ENCODE data around the gene CEP72. TPM values are rescaled to one million over a fixed set of nuclear protein-coding genes. Genes with fewer than 3 reads are reported as not detected.
"Not testable (repeated sequence)": the region's sequence is repeated elsewhere in the genome, so short reads cannot be mapped to it uniquely, and the experiment has no call there.

Gene CEP72
- total RNA-seq, 1 donor from 2014 or later, result 5.2 TPM

DNA sequence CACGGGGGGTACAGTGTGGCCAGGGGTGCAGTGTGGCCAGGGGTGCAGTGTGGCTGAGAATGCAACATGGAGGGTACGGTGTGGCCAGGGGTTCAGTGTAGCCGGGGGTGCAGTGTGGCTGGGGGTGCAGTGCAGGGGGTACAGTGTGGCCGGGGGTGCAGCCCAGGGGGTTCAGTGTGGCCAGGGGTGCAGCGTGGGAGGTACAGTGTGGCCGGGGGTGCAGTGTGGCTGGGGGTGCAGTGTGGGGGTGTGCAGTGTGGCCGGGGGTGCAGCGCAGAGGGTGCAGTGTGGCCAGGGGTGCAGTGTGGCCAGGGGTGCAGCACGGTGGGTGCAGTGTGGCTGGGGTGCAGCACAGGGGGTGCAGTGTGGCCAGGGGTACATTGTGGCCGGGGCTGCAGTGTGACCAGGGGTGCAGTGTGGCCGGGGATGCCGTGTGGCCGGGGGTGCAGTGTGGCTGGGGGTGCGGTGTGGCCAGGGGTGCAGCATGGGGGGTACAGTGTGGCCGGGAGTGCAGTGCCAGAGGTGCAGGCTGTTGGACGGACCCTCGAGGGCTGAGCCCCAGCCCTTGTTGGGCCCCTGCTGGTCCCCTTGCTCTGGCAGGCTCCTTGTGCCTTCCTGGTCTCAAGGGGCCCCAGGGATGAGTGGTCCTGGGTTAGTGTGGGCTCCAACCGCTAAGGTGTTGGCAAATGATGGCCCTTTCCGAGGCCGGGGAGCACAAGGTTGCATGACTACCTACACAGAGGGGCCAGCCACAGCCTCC lies 63.2 kb downstream of the CEP72 start:
- no peak overlapping the region for H3K4me3 ChIP-seq (ENCODE audit: low read length in 3 of 3)
- peaks cover 0 to 3% (median 0%) of the 10 kb centered on the region in 3 donors for H3K36me3 ChIP-seq (ENCODE audit: control insufficient read depth in 3 of 3, insufficient read depth in 3 of 3, low read length in 3 of 3)
- H3K27me3 ChIP-seq (ENCODE audit: control insufficient read depth in 3 of 3, insufficient read depth in 3 of 3, low read length in 3 of 3), result no peaks in the 10 kb centered on the region
- H3K9me3 ChIP-seq (ENCODE audit: control insufficient read depth in 3 of 3, low read length in 3 of 3), result no peaks in the 10 kb centered on the region
- H3K9ac ChIP-seq (ENCODE audit: low read depth in 1 of 3, low read length in 3 of 3), result peak overlapping the region in 2 of 3 donors; percentile 51 to 82
- H3K27ac ChIP-seq (ENCODE audit: low read depth, low read length), result no peak overlapping the region
- peaks cover 46 to 57% (median 55%) of the 10 kb centered on the region in 3 donors for H3K4me1 ChIP-seq (ENCODE audit: control insufficient read depth in 3 of 3, insufficient read depth in 3 of 3, low read length in 3 of 3)

DNA sequence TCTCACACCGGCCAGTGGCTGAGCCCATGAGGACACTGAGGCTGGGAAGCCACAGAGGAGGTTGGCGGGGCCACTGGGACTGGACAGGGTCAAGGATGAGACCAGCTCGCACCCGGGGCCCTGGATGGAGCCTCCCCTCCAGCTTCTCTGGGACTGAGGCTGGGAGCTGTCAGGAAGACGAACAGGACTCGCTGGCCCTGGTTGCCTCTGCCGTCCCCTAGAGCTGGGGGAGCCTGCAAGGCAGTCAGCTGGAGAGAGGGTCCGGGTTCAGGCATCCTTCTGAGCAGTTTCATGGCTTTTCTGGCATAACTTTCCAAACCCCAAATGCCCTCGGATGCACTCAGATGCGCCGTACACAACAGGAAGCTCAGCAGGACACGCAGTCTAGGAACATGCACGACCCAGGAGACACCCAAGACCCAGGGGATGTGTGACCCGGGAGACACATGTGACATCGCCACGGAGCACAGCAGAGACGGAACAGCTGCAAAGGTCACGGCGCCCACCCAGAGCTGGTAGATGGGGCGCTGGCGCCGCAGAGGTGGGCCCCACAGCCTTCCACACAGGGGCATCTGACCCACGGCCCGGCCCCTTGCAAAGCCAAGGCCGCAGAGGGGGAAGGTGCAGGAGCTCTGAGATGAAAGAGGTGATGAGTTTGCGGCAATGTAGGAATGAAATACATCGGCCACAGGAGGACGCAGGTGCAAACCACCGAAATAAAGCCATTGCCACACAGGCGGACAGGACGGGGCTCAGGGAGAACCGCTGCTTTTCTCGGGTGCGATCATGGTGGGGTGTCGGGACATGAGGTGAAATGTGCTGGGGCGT lies 63.9 kb downstream of the CEP72 start:
- no peaks in the 10 kb centered on the region for H3K9me3 ChIP-seq (ENCODE audit: control insufficient read depth in 3 of 3, low read length in 3 of 3)

DNA sequence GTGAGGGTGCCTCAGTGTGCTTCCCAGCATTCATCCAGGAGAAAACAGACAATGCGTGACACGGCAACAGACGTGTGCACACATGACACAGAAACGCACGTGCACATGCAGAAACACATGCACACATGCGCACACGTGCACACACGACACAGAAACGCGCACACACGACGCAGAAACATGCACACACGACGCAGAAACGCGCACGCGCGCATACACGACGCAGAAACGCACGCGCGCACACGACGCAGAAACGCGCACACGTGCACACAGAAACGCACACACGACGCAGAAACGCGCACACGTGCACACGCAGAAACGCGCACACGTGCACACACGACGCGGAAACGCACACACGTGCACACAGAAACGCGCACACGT lies 64.5 kb downstream of the CEP72 start:
- H3K4me1 ChIP-seq (ENCODE audit: control insufficient read depth in 3 of 3, insufficient read depth in 3 of 3, low read length in 3 of 3), result peaks cover 41 to 59% (median 51%) of the 10 kb centered on the region in 3 donors
- H3K27ac ChIP-seq (ENCODE audit: low read depth, low read length), result no peak overlapping the region
- H3K27me3 ChIP-seq (ENCODE audit: control insufficient read depth in 3 of 3, insufficient read depth in 3 of 3, low read length in 3 of 3), result no peaks in the 10 kb centered on the region
- peaks cover 0 to 3% (median 0%) of the 10 kb centered on the region in 3 donors for H3K36me3 ChIP-seq (ENCODE audit: control insufficient read depth in 3 of 3, insufficient read depth in 3 of 3, low read length in 3 of 3)
- no peaks in the 10 kb centered on the region for H3K9me3 ChIP-seq (ENCODE audit: control insufficient read depth in 3 of 3, low read length in 3 of 3)
- no peak overlapping the region for H3K9ac ChIP-seq (ENCODE audit: low read depth in 1 of 3, low read length in 3 of 3)
- no peak overlapping the region for H3K4me3 ChIP-seq (ENCODE audit: low read length in 3 of 3)

More for the DNA sequence above, 63.9 kb downstream of the CEP72 start:
- H3K4me1 ChIP-seq (ENCODE audit: control insufficient read depth in 3 of 3, insufficient read depth in 3 of 3, low read length in 3 of 3), result peaks cover 46 to 62% (median 57%) of the 10 kb centered on the region in 3 donors
- no peaks in the 10 kb centered on the region for H3K27me3 ChIP-seq (ENCODE audit: control insufficient read depth in 3 of 3, insufficient read depth in 3 of 3, low read length in 3 of 3)
- no peak overlapping the region for H3K27ac ChIP-seq (ENCODE audit: low read depth, low read length)
- H3K36me3 ChIP-seq (ENCODE audit: control insufficient read depth in 3 of 3, insufficient read depth in 3 of 3, low read length in 3 of 3), result peaks cover 0 to 3% (median 0%) of the 10 kb centered on the region in 3 donors
- peak overlapping the region in 1 of 3 donors; percentile 45 for H3K9ac ChIP-seq (ENCODE audit: low read depth in 1 of 3, low read length in 3 of 3)
- no peak overlapping the region for H3K4me3 ChIP-seq (ENCODE audit: low read length in 3 of 3)

DNA sequence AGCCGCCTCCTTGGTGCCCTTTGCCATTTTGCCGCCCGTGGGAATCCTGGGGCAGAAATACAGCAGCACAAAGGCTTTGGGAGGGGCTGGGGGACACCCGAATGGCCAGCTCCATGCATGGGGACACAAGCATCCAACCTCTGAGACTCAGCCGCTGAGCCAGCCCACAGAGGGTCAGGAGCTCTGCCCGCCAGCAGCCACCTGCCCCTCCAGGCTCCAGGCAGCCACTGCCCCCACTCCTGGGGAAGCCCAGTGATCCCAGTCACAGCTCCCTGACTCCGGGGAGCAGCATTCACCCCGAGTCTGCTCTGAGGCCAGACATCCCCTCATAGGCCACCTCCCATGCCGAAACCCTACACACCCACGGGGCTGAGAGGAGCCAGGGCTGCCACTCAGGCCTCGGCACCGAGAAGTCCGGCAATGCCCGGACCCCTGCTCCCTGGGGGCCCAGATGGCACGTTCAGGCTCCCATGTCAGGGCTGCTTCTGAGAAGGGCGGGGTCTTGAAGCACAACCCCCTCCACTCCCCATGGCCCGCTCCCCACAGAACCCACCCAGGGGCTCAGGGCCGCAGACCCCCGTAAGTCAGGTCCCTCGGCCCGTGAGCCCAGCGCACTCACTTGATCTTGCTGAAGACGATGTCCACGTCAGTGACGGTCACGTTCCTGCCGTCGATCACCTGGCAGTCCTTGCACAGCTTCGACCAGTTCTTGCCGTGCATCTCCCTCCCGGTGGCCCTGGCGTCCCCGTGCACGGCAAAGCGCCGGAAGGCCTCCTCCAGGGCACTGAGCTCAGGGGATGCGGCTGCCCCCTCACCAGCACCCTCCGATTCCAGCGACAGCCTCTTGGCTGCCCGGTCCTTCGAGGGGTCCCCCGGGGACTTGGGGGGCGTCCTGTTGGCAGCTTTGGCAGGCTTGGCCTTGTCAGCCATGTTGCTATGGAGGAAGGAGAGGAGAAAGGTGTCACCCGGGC lies 65.3 kb downstream of the CEP72 start:
- Histone ChIP-seq H3K27me3 (ENCODE audit: control insufficient read depth in 3 of 3, insufficient read depth in 3 of 3, low read length in 3 of 3) (no peaks in the 10 kb centered on the region), H3K9ac (ENCODE audit: low read depth in 1 of 3, low read length in 3 of 3) (no peak overlapping the region), H3K4me1 (ENCODE audit: control insufficient read depth in 3 of 3, insufficient read depth in 3 of 3, low read length in 3 of 3) (peaks cover 34 to 52% (median 46%) of the 10 kb centered on the region in 3 donors)

DNA sequence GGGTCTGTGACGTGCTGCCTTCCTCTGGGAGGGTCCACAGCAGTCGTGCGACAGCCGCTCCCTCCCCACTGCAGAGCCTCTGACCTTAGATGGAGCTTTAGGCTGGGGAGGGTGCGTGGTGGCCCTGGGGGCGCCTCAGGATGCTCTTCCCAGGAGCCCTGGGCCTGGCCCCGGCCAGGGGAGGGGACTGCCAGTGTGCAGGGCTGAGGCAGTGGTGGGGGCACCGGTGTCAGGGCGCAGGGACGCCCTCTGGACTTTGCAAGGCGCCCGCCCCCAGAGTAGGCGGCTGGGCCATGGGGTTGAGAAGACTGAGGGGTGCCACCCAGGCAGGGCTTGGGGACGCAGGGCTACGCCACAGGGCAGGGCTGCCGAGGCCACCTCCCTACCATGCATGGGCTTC lies 66.4 kb downstream of the CEP72 start:
- not testable (repeated sequence) for H3K27me3 ChIP-seq (ENCODE audit: control insufficient read depth in 3 of 3, insufficient read depth in 3 of 3, low read length in 3 of 3); H3K9ac ChIP-seq (ENCODE audit: low read depth in 1 of 3, low read length in 3 of 3); H3K36me3 ChIP-seq (ENCODE audit: control insufficient read depth in 3 of 3, insufficient read depth in 3 of 3, low read length in 3 of 3); H3K9me3 ChIP-seq (ENCODE audit: control insufficient read depth in 3 of 3, low read length in 3 of 3); H3K4me3 ChIP-seq (ENCODE audit: low read length in 3 of 3); H3K27ac ChIP-seq (ENCODE audit: low read depth, low read length)
- peaks cover 23 to 52% (median 38%) of the 10 kb centered on the region in 3 donors for H3K4me1 ChIP-seq (ENCODE audit: control insufficient read depth in 3 of 3, insufficient read depth in 3 of 3, low read length in 3 of 3)

More for the DNA sequence above, 65.3 kb downstream of the CEP72 start:
- Histone ChIP-seq H3K36me3 (ENCODE audit: control insufficient read depth in 3 of 3, insufficient read depth in 3 of 3, low read length in 3 of 3) (peaks cover 0 to 3% (median 0%) of the 10 kb centered on the region in 3 donors), H3K27ac (ENCODE audit: low read depth, low read length) (no peak overlapping the region), H3K9me3 (ENCODE audit: control insufficient read depth in 3 of 3, low read length in 3 of 3) (no peaks in the 10 kb centered on the region), H3K4me3 (ENCODE audit: low read length in 3 of 3) (no peak overlapping the region)

DNA sequence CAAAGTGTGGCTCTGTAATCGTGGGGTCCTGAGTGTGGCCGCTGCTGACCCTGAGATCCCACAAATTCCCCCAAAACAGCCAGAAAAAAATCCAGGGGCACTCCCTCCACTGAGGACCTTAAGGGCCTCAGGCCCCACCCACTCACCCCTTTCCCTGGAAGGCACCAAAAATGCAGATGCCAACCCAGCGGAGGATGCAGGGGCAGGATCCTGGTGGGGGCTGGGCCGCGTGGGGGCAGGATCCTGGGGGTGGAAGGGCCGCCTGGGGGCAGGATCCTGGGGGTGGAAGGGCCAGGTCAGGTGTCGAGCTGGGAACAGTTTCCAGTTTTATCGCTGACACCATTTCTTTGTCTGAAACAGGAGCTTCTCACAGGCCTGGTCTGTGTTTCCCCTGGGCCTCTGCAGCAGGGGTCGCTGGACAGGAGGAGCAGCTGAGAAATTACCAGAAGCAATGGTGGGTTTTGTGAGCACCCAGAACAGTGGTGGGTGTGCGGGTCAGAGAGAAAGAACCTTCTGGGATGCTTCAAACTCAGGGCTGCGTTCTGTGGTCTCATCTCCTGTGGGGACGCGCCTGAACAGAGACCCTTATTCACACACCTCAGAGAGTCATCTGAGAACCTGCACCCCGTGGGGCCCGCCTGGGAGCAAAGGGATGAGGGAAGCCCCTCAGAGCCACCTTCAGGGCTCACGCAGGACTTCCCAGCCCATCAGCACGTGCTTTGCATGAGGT lies 67.2 kb downstream of the CEP72 start:
- H3K27me3 ChIP-seq (ENCODE audit: control insufficient read depth in 3 of 3, insufficient read depth in 3 of 3, low read length in 3 of 3); H3K36me3 ChIP-seq (ENCODE audit: control insufficient read depth in 3 of 3, insufficient read depth in 3 of 3, low read length in 3 of 3); H3K9me3 ChIP-seq (ENCODE audit: control insufficient read depth in 3 of 3, low read length in 3 of 3); H3K27ac ChIP-seq (ENCODE audit: low read depth, low read length); H3K4me3 ChIP-seq (ENCODE audit: low read length in 3 of 3); H3K9ac ChIP-seq (ENCODE audit: low read depth in 1 of 3, low read length in 3 of 3): not testable (repeated sequence)
- peaks cover 15 to 52% (median 33%) of the 10 kb centered on the region in 3 donors for H3K4me1 ChIP-seq (ENCODE audit: control insufficient read depth in 3 of 3, insufficient read depth in 3 of 3, low read length in 3 of 3)

DNA sequence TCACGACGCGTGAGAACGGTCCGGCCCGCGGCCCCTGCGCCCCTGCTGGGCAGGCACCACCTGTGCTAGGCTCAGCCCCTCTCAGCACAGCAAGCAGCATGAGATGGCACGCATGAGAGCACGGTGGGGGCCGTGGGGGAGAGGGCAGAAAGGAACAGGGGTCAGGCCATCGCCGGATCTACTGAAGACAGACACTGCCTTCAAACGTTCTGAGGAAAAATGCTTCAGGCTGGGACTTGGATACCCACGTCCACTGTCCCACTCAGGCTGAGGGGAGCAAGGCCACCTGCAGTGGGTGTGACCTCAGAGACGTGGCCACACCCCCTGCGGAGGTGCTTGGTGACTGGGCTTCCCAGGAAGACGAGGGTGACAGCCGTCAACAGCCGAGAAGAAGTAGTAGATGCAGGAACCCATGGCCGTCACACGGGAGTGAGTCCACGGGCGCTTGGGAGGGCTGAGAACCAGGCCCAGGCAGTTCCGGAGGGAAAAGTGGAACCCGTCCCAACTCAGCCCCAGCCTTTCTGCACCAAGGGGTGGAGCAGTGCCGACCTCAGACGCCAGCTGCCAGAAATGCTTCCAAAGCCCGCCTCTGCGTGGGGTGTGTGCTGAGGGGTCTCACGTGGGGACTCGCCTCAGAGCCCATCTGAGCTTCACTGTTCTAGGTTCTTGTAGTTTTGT lies 68.1 kb downstream of the CEP72 start:
- not testable (repeated sequence) for H3K27me3 ChIP-seq (ENCODE audit: control insufficient read depth in 3 of 3, insufficient read depth in 3 of 3, low read length in 3 of 3); H3K9ac ChIP-seq (ENCODE audit: low read depth in 1 of 3, low read length in 3 of 3); H3K27ac ChIP-seq (ENCODE audit: low read depth, low read length); H3K4me3 ChIP-seq (ENCODE audit: low read length in 3 of 3); H3K36me3 ChIP-seq (ENCODE audit: control insufficient read depth in 3 of 3, insufficient read depth in 3 of 3, low read length in 3 of 3); H3K9me3 ChIP-seq (ENCODE audit: control insufficient read depth in 3 of 3, low read length in 3 of 3)
- H3K4me1 ChIP-seq (ENCODE audit: control insufficient read depth in 3 of 3, insufficient read depth in 3 of 3, low read length in 3 of 3), result peaks cover 5 to 52% (median 27%) of the 10 kb centered on the region in 3 donors

DNA sequence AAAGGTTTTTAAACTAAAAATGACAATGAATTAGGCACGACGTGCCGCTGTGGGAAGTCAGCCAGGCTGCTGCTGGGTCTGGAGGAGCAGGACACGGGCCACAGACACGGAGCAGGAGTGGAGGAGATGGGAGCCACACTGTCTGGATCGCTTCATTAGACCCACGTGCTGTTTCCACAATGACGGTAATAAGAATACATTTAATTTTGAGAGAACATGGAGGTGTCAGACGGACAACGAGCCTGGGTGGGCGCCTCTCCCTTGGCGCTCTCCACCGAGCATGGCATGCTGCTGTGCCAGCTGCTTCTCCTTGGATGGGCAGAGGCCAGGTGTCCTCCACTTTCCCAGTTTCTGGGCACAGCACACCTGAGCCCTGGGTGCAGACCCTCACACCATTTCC lies 68.7 kb downstream of the CEP72 start:
- H3K9ac ChIP-seq (ENCODE audit: low read depth in 1 of 3, low read length in 3 of 3); H3K36me3 ChIP-seq (ENCODE audit: control insufficient read depth in 3 of 3, insufficient read depth in 3 of 3, low read length in 3 of 3); H3K27ac ChIP-seq (ENCODE audit: low read depth, low read length); H3K9me3 ChIP-seq (ENCODE audit: control insufficient read depth in 3 of 3, low read length in 3 of 3); H3K27me3 ChIP-seq (ENCODE audit: control insufficient read depth in 3 of 3, insufficient read depth in 3 of 3, low read length in 3 of 3); H3K4me3 ChIP-seq (ENCODE audit: low read length in 3 of 3): not testable (repeated sequence)
- peaks cover 0 to 51% (median 22%) of the 10 kb centered on the region in 3 donors for H3K4me1 ChIP-seq (ENCODE audit: control insufficient read depth in 3 of 3, insufficient read depth in 3 of 3, low read length in 3 of 3)
